ENCODE results near the gene ABTB2.

ABTB2 gene

DNA sequence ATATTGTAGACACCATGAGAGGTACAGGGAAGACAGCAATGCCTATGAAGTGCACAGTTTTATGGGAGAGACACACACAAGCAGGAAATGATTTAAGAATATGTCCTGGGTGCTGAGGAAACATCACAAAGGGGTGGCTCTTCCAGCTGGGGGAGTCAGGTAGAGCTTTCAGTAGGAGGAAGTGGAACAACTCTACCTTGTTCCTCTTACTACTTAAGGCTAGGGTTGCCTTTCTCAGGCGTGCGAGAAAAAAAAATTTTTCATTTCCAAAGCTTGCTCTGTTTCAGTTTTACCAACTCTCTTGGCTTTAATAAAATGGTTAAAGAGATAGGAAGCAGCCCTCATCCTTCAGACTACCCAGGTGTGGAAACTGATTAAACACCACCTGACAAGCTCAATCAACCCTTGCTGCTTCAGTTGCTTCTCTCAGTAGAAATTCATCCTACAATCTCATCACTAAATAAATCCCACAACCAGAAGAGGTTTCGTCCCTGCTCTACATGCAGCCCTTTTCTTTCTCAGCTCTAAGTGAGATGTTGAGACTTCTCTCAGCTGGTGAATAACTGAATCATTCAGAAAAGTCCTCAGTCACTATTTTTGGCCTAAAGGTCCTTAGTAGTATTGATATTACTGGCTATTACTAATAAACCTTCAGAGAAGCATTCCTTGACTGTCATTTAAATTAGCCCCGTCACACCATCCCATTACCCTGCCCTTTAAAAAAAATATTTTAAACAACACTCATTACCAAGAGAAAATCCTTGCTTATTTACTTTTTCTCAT lies 5.9 kb downstream of the ABTB2 start:
- Histone ChIP-seq H3K36me3 (ENCODE audit: insufficient read depth, low read length) (no peaks in the 10 kb centered on the region), H3K4me3 (ENCODE audit: low read length) (no peak overlapping the region), H3K9ac (ENCODE audit: low read depth, low read length) (no peak overlapping the region), H3K27me3 (ENCODE audit: insufficient read depth, low read length) (peaks cover 31% of the 10 kb centered on the region), H3K27ac (ENCODE audit: low read depth, low read length) (no peak overlapping the region), H3K9me3 (ENCODE audit: insufficient read depth, low read depth, low read length) (no peaks in the 10 kb centered on the region), H3K4me1 (ENCODE audit: insufficient read depth, low read length) (peaks cover 7% of the 10 kb centered on the region; the same call in 1 of the 2 replicates)
- 96% methylated on average over 2 of the region's 4 CpGs for WGBS

DNA sequence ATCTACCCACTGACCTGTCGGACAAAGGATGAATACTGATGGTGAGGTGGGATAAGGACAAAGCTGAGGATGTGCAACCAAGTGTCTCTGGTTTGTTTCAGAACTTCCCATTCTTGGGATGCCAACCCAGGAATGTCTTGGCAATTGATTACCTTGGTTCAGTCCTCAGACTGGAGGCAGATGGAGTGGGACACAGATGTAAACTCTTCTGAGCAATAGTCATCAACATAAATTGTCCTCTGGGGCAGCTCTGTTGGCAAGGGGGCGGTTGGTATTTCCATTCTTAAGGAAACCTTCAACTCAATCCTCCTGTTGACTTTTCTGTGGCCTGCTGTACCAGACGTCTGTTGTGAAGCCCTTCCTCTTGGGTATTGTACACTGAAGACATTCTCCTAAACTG lies 6.8 kb downstream of the ABTB2 start:
- 92% methylated on average over 3 of the region's 3 CpGs for WGBS
- no peak overlapping the region for H3K4me3 ChIP-seq (ENCODE audit: low read length)
- peaks cover 23% of the 10 kb centered on the region for H3K27me3 ChIP-seq (ENCODE audit: insufficient read depth, low read length)
- no peak overlapping the region for H3K9ac ChIP-seq (ENCODE audit: low read depth, low read length)
- peaks cover 7% of the 10 kb centered on the region; the same call in 1 of the 2 replicates for H3K4me1 ChIP-seq (ENCODE audit: insufficient read depth, low read length)
- H3K9me3 ChIP-seq (ENCODE audit: insufficient read depth, low read depth, low read length), result no peaks in the 10 kb centered on the region
- H3K36me3 ChIP-seq (ENCODE audit: insufficient read depth, low read length), result no peaks in the 10 kb centered on the region
- H3K27ac ChIP-seq (ENCODE audit: low read depth, low read length), result no peak overlapping the region

DNA sequence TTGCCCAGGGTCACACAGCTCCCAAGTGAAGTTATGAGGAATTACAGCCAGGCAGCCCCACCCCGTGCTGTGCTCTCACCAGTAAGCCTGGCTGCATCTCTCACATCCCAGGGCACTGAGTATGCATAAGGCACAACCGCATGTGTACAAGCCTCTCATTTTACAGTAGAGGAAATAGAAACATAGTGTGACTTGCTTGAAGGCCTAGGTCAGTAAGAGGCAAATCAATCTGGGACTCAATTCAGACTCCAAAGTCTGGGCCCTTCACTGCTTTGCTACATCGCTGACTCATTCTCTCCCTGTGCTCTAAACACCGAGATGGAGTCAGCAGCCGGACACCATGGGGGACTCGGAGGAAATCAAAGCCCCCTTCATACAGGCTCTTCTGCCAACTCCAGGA lies 7.9 kb downstream of the ABTB2 start:
- H3K36me3 ChIP-seq (ENCODE audit: insufficient read depth, low read length), result no peaks in the 10 kb centered on the region
- peaks cover 11% of the 10 kb centered on the region for H3K27me3 ChIP-seq (ENCODE audit: insufficient read depth, low read length)
- no peak overlapping the region for H3K4me3 ChIP-seq (ENCODE audit: low read length)
- no peak overlapping the region for H3K9ac ChIP-seq (ENCODE audit: low read depth, low read length)
- H3K4me1 ChIP-seq (ENCODE audit: insufficient read depth, low read length), result no peaks in the 10 kb centered on the region; the same call in 1 of the 2 replicates
- 95% methylated on average over 6 of the region's 6 CpGs for WGBS
- no peaks in the 10 kb centered on the region for H3K9me3 ChIP-seq (ENCODE audit: insufficient read depth, low read depth, low read length)
- no peak overlapping the region for H3K27ac ChIP-seq (ENCODE audit: low read depth, low read length)

DNA sequence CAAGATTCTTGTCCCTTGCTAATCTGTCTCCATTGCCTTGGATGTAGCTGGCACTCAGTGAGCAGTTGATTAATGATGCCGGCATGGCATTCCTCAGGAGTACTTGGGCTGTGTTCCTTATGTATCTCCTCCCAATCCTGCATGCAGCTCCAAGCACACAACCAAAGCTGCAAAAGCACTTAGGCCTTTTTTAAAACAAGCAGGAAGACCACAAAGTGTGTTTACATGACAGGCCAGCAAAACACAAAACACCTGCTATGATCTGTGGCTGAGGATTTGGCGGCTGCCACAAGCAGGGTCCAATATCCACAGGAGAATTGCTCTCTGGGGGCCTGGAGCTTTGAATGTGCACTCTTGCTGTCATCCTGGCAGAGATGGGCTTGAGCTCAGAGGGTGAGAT lies 8.9 kb downstream of the ABTB2 start:
- Histone ChIP-seq H3K36me3 (ENCODE audit: insufficient read depth, low read length) (no peaks in the 10 kb centered on the region), H3K4me1 (ENCODE audit: insufficient read depth, low read length) (no peaks in the 10 kb centered on the region; the same call in 1 of the 2 replicates), H3K9ac (ENCODE audit: low read depth, low read length) (no peak overlapping the region), H3K9me3 (ENCODE audit: insufficient read depth, low read depth, low read length) (no peaks in the 10 kb centered on the region), H3K27me3 (ENCODE audit: insufficient read depth, low read length) (0 out of 2 replicates have a peak, but pooled peaks cover 3% of the 10 kb centered on the region), H3K4me3 (ENCODE audit: low read length) (no peak overlapping the region), H3K27ac (ENCODE audit: low read depth, low read length) (no peak overlapping the region)
- 98% methylated on average over 2 of the region's 2 CpGs for WGBS

DNA sequence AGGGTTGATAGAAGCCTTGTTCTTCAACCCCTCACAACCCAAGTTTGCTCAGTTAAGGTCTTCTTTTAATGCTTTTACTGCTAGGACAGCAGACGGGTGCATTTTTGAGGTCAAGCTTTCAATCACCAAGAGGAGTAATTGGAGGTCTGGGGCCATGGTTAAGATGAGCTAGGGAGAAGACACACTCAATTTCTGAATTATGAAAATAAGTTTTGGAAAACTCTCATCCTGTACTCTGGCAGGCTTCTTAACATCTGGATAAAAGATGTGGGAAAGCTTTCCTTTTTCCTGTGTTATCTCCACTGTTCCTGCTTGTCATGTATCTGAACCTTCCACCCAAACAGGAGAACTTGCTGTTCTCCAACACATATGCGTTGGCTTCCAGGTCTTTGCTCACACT lies 9.7 kb downstream of the ABTB2 start:
- H3K27me3 ChIP-seq (ENCODE audit: insufficient read depth, low read length), result no peaks in the 10 kb centered on the region
- H3K4me3 ChIP-seq (ENCODE audit: low read length), result no peak overlapping the region
- no peak overlapping the region for H3K27ac ChIP-seq (ENCODE audit: low read depth, low read length)
- H3K4me1 ChIP-seq (ENCODE audit: insufficient read depth, low read length), result no peaks in the 10 kb centered on the region; the same call in 1 of the 2 replicates
- H3K9ac ChIP-seq (ENCODE audit: low read depth, low read length), result no peak overlapping the region
- no peaks in the 10 kb centered on the region for H3K36me3 ChIP-seq (ENCODE audit: insufficient read depth, low read length)
- 92% methylated on average over 2 of the region's 2 CpGs for WGBS
- no peaks in the 10 kb centered on the region for H3K9me3 ChIP-seq (ENCODE audit: insufficient read depth, low read depth, low read length)

DNA sequence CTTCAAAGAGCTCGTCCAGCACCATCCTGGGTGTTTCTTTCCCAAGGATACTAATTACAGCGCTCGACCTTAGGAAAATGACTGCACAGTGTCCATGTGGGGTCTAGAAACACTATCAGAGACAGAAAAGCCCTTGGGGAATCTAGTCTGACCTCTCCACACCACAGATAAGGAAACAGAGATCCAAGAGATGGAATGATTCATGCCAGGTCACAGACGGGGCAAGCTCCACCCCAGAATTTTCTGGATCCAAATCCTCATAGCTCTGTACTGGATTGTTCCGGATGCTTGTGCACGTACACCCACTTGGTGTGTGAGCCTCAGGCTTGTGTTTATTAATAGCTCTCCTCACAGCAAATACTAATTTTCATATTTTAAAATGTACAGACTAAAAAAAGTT lies 11.3 kb downstream of the ABTB2 start:
- Histone ChIP-seq H3K4me1 (ENCODE audit: insufficient read depth, low read length) (peaks cover 7% of the 10 kb centered on the region; the same call in 1 of the 2 replicates), H3K9me3 (ENCODE audit: insufficient read depth, low read depth, low read length) (no peaks in the 10 kb centered on the region), H3K36me3 (ENCODE audit: insufficient read depth, low read length) (no peaks in the 10 kb centered on the region), H3K9ac (ENCODE audit: low read depth, low read length) (no peak overlapping the region), H3K27me3 (ENCODE audit: insufficient read depth, low read length) (no peaks in the 10 kb centered on the region), H3K27ac (ENCODE audit: low read depth, low read length) (no peak overlapping the region), H3K4me3 (ENCODE audit: low read length) (no peak overlapping the region)
- 92% methylated on average over 6 of the region's 6 CpGs for WGBS

DNA sequence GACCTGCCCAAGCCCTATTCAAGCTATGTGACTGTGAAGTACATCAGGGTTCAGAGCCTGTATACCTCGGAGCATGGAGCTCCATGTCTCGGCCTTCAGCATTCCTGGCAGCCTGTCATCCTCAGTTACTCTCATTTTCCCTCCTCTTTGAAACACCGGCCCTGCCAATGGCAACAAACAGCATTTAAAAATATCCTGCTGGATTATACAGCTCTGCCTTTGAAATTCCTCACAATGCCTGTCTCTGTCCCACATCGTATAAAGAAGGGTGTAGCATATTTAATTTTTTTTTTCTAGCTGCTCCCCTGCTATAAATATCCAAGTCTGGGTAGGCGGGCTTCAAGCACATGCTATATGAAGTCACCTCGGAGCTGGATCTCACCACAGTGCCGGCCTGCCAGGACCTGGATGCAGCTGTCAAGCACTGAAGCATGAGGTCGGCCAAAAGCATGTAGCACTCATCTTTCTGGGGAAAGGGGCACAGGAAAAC lies 11.8 kb downstream of the ABTB2 start:
- Histone ChIP-seq H3K27ac (ENCODE audit: low read depth, low read length) (no peak overlapping the region), H3K9me3 (ENCODE audit: insufficient read depth, low read depth, low read length) (no peaks in the 10 kb centered on the region), H3K4me3 (ENCODE audit: low read length) (no peak overlapping the region), H3K27me3 (ENCODE audit: insufficient read depth, low read length) (no peaks in the 10 kb centered on the region), H3K36me3 (ENCODE audit: insufficient read depth, low read length) (no peaks in the 10 kb centered on the region), H3K9ac (ENCODE audit: low read depth, low read length) (no peak overlapping the region), H3K4me1 (ENCODE audit: insufficient read depth, low read length) (peaks cover 9% of the 10 kb centered on the region; the same call in 1 of the 2 replicates)
- 92% methylated on average over 7 of the region's 8 CpGs for WGBS

DNA sequence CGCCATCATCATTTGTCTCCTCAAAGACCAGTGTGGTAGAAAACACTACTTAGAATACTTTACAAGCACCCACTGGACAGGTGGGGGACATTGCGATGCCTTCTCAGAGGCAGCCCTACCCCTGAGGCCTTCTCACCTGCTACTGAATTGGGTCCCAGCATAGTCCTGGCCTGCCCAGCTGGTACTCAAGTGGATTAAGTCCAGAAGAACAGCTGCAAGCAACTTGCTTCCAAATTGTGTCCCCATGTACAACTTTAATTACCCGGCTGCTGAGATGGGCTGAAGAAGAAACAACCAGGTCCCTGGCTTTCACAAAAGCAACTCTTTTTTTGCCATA lies 12.3 kb downstream of the ABTB2 start:
- no peak overlapping the region for H3K4me3 ChIP-seq (ENCODE audit: low read length)
- H3K4me1 ChIP-seq (ENCODE audit: insufficient read depth, low read length), result peaks cover 9% of the 10 kb centered on the region
- no peaks in the 10 kb centered on the region for H3K9me3 ChIP-seq (ENCODE audit: insufficient read depth, low read depth, low read length)
- H3K9ac ChIP-seq (ENCODE audit: low read depth, low read length), result no peak overlapping the region
- WGBS, result 94% methylated on average over 3 of the region's 3 CpGs
- H3K27ac ChIP-seq (ENCODE audit: low read depth, low read length), result no peak overlapping the region
- no peaks in the 10 kb centered on the region for H3K36me3 ChIP-seq (ENCODE audit: insufficient read depth, low read length)
- no peaks in the 10 kb centered on the region for H3K27me3 ChIP-seq (ENCODE audit: insufficient read depth, low read length)

DNA sequence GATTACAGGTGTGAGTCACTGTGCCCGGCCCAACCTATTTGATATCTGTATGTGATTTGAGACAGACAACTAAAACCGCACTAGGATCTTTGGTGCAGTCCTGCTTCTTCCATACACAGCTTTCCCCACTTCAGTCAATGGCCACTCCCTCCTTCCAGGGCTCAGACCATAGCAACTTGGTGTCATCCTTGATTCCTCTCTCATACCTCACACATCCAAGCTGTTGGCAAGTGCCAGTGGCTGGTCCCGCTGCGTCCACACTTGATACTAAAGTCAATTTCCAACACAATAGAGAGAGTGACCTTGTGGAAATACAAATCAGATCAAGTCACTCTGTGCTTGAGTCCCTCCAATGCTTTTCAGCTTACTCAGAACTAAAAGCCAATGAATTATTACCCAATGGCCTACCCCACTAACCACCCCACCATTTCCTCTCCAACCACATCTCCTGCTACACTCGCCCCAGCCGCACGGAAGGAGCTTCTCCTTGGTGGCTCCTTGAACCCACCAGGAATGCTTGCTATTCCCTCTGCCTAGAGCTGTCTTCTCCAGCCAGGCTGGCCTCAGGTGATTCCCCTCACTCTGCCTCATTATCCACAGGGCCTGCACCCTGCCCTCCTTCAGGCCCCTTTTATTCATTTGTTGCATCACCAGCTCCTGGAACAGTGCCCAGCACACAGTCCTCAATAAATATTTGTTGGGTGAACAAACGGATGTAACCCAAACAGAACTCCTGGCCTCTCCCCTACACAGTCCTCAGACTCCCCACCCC lies 12.9 kb downstream of the ABTB2 start:
- Histone ChIP-seq H3K27ac (ENCODE audit: low read depth, low read length) (no peak overlapping the region), H3K4me3 (ENCODE audit: low read length) (no peak overlapping the region), H3K9me3 (ENCODE audit: insufficient read depth, low read depth, low read length) (no peaks in the 10 kb centered on the region), H3K9ac (ENCODE audit: low read depth, low read length) (no peak overlapping the region), H3K36me3 (ENCODE audit: insufficient read depth, low read length) (no peaks in the 10 kb centered on the region), H3K4me1 (ENCODE audit: insufficient read depth, low read length) (peaks cover 9% of the 10 kb centered on the region), H3K27me3 (ENCODE audit: insufficient read depth, low read length) (no peaks in the 10 kb centered on the region)
- WGBS, result 91% methylated on average over 8 of the region's 8 CpGs

DNA sequence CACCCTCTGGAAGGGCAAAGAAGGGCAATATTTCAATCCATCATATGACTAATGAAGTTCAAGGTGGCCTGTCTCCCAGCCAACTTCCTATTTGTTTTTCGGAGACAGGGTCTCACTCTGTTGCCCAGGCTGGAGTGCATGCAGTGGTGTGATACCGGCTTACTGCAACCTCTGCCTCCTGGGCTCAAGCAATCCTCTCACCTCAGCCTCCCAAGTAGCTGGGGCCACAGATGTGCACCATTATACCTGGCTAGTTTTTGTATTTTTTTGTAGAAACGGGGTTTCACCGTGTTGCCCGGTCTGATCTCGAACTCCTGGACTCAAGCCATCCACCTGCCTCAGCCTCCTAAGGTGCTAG lies 13.4 kb downstream of the ABTB2 start:
- no peak overlapping the region for H3K27ac ChIP-seq (ENCODE audit: low read depth, low read length)
- H3K27me3 ChIP-seq (ENCODE audit: insufficient read depth, low read length), result no peaks in the 10 kb centered on the region
- H3K36me3 ChIP-seq (ENCODE audit: insufficient read depth, low read length), result no peaks in the 10 kb centered on the region
- H3K9me3 ChIP-seq (ENCODE audit: insufficient read depth, low read depth, low read length), result no peaks in the 10 kb centered on the region
- WGBS, result 93% methylated on average over 6 of the region's 6 CpGs
- no peak overlapping the region for H3K9ac ChIP-seq (ENCODE audit: low read depth, low read length)
- no peak overlapping the region for H3K4me3 ChIP-seq (ENCODE audit: low read length)
- peaks cover 9% of the 10 kb centered on the region; the same call in 1 of the 2 replicates for H3K4me1 ChIP-seq (ENCODE audit: insufficient read depth, low read length)

DNA sequence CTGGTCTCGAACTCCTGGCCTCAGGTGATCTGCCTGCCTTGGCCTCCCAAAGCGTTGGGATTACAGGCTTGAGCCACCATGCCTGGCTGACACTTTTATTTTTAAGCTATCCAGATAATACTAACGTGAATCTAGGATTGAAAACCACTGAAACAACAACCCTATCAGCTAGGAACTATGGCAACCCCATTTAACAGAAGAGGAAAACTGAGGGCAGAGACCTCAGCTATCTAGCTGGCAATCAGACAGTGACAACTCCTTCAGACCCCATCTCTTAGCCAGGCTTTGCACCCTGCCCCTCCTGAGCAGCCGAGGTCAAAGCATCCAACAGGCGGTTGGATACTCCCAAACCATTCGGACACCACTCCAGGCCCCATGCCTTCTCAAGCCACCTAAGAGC lies 14.1 kb downstream of the ABTB2 start:
- H3K4me1 ChIP-seq (ENCODE audit: insufficient read depth, low read length), result peaks cover 9% of the 10 kb centered on the region; the same call in 1 of the 2 replicates
- no peak overlapping the region for H3K4me3 ChIP-seq (ENCODE audit: low read length)
- H3K9me3 ChIP-seq (ENCODE audit: insufficient read depth, low read depth, low read length), result no peaks in the 10 kb centered on the region
- no peak overlapping the region for H3K9ac ChIP-seq (ENCODE audit: low read depth, low read length)
- no peaks in the 10 kb centered on the region for H3K27me3 ChIP-seq (ENCODE audit: insufficient read depth, low read length)
- WGBS, result 96% methylated on average over 6 of the region's 6 CpGs
- no peak overlapping the region for H3K27ac ChIP-seq (ENCODE audit: low read depth, low read length)
- H3K36me3 ChIP-seq (ENCODE audit: insufficient read depth, low read length), result no peaks in the 10 kb centered on the region
